A549 (cell line): ENCODE measurements around the gene QRICH2.
"Not testable (repeated sequence)": the region's sequence is repeated elsewhere in the genome, so short reads cannot be mapped to it uniquely, and the experiment has no call there.

Experiments used
- CHD2 ChIP-seq: fragments of 150-350 bp; IDR thresholded peaks from 2 replicates; pipeline ENCODE4 v1.6.1; 2014; ENCODE audit warnings: low read length; ENCODE audit not compliant: partially characterized antibody
- EP300 ChIP-seq, 2 experiments: fragments of >200 bp; sonication (Bioruptor Twin); formaldehyde crosslinking; IDR thresholded peaks; 2 replicates in 1 of 2; 3 replicates in 1 of 2; pipeline ENCODE4 v1.6.1; 2016 to 2017
- ESRRA ChIP-seq: fragments of 150-350 bp; IDR thresholded peaks from 2 replicates; pipeline ENCODE4 v1.6.1; 2014; ENCODE audit warnings: mild to moderate bottlenecking, low read length, borderline replicate concordance
- JUN ChIP-seq, 2 experiments: fragments of >200 bp; sonication (Bioruptor Twin); formaldehyde crosslinking; IDR thresholded peaks; 2 replicates in 1 of 2; 3 replicates in 1 of 2; pipeline ENCODE4 v1.6.1; 2016 to 2017
- JUNB ChIP-seq: fragments of >200 bp; sonication (Bioruptor Twin); formaldehyde crosslinking; IDR thresholded peaks from 2 replicates; pipeline ENCODE4 v1.6.1; 2016
- MYC ChIP-seq: IDR thresholded peaks from 2 replicates; pipeline ENCODE4 v1.6.1; 2012; ENCODE audit warnings: mild to moderate bottlenecking, inconsistent platforms, low read length, improper control_type of control experiment, borderline replicate concordance
- PHF8 ChIP-seq: fragments of 200-600 bp; sonication (generic); IDR thresholded peaks from 2 replicates; pipeline ENCODE4 v1.6.1; 2016; ENCODE audit warnings: low read depth, mild to moderate bottlenecking, antibody characterized with exemption, moderate library complexity, borderline replicate concordance
- POLR2A ChIP-seq: IDR thresholded peaks from 2 replicates; pipeline ENCODE4 v1.6.1; 2012; ENCODE audit warnings: mild to moderate bottlenecking, low read length
- RAD21 ChIP-seq, 2 experiments: fragments of >200 bp in 1 of 2; sonication (Bioruptor Twin) in 1 of 2; formaldehyde crosslinking in 1 of 2; IDR thresholded peaks in 1 of 2; conservative IDR thresholded peaks in 1 of 2; 2 replicates in 1 of 2; 3 replicates in 1 of 2; pipeline ENCODE4 v1.6.1; 2012 to 2018; ENCODE audit warnings: inconsistent platforms in 1 of 2
- RFX5 ChIP-seq: fragments of 450-650 bp; IDR thresholded peaks from 2 replicates; pipeline ENCODE4 v1.7.1; 2014; ENCODE audit warnings: antibody characterized with exemption, mild to moderate bottlenecking, moderate library complexity
- ZNF302 ChIP-seq: fragments of 250-450 bp; sonication (Bioruptor Pico); IDR thresholded peaks from 2 replicates; pipeline ENCODE4 v1.9.0; 2021; ENCODE audit warnings: inconsistent platforms, mild to moderate bottlenecking, moderate library complexity
- TF ChIP-seq, protein P1 (sequence below): fragments of >200 bp; sonication (Bioruptor Twin); formaldehyde crosslinking; IDR thresholded peaks from 3 replicates; pipeline ENCODE4 v1.5.1; 2016
- TF ChIP-seq, protein P2 (sequence below): IDR thresholded peaks from 2 replicates; pipeline ENCODE4 v1.6.1; 2012
- TF ChIP-seq, protein P3 (sequence below): IDR thresholded peaks from 2 replicates; pipeline ENCODE4 v1.6.1; 2012

DNA sequence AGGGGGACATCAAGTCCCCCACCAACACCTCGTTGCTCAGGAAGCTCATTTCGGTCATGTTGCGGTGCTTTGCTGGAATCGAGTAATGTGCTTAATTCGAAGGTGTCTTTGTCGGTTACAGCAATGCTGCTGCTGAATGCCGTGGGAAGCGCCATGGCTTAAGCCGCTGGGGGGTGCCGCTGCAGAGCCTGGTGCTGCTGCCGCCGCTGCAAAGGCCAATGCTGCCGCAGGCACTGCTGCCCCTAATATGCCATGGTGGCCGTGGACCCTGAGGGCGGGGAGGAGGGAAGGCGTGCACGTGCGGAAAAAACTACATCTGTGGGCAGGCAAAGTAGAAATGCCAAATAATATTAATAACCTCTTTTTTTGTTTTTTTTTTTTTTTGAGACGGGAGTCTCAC, 81.3 kb downstream of the QRICH2 start:
- not testable (repeated sequence) for TF ChIP-seq ESRRA; PHF8; POLR2A; JUN (IDR thresholded peaks at IDR 0.05); CHD2; MYC; JUNB; ZNF302 (CRISPR knock-in tag); EP300 (IDR thresholded peaks at IDR 0.05); RFX5; RAD21 (conservative IDR thresholded peaks at IDR 0.05 in 1 of 2, IDR thresholded peaks at IDR 0.05 in 1 of 2)
- TF ChIP-seq, protein P1, sequence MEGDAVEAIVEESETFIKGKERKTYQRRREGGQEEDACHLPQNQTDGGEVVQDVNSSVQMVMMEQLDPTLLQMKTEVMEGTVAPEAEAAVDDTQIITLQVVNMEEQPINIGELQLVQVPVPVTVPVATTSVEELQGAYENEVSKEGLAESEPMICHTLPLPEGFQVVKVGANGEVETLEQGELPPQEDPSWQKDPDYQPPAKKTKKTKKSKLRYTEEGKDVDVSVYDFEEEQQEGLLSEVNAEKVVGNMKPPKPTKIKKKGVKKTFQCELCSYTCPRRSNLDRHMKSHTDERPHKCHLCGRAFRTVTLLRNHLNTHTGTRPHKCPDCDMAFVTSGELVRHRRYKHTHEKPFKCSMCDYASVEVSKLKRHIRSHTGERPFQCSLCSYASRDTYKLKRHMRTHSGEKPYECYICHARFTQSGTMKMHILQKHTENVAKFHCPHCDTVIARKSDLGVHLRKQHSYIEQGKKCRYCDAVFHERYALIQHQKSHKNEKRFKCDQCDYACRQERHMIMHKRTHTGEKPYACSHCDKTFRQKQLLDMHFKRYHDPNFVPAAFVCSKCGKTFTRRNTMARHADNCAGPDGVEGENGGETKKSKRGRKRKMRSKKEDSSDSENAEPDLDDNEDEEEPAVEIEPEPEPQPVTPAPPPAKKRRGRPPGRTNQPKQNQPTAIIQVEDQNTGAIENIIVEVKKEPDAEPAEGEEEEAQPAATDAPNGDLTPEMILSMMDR = not testable (repeated sequence)
- TF ChIP-seq, protein P2, sequence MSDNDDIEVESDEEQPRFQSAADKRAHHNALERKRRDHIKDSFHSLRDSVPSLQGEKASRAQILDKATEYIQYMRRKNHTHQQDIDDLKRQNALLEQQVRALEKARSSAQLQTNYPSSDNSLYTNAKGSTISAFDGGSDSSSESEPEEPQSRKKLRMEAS = not testable (repeated sequence)
- TF ChIP-seq, protein P3, sequence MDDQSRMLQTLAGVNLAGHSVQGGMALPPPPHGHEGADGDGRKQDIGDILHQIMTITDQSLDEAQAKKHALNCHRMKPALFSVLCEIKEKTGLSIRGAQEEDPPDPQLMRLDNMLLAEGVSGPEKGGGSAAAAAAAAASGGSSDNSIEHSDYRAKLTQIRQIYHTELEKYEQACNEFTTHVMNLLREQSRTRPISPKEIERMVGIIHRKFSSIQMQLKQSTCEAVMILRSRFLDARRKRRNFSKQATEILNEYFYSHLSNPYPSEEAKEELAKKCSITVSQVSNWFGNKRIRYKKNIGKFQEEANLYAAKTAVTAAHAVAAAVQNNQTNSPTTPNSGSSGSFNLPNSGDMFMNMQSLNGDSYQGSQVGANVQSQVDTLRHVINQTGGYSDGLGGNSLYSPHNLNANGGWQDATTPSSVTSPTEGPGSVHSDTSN = not testable (repeated sequence)
